Vagina (tissue), 2 donors: ENCODE results near the gene TMEM178B. TPM values are rescaled to one million over a fixed set of nuclear protein-coding genes. Genes with fewer than 3 reads are reported as not detected.

Source experiments
- DNase-seq, 2 donors: peaks; one replicate each; pipeline ENCODE4 v3.0.0-alpha.2; 2017; ENCODE audit errors: extremely low spot score in 2 of 2
- H3K27ac ChIP-seq: fragments of 200-600 bp; sonication (generic); one replicate; pipeline ENCODE4 v1.5.1; 2019
- H3K27me3 ChIP-seq: fragments of 200-600 bp; sonication (generic); one replicate; pipeline ENCODE4 v1.5.1; 2019
- H3K36me3 ChIP-seq, 2 donors: fragments of 200-600 bp; sonication (generic); one replicate each; pipeline ENCODE4 v1.5.1; 2017 to 2019
- H3K4me1 ChIP-seq: fragments of 200-600 bp; sonication (generic); one replicate; pipeline ENCODE4 v1.5.1; 2019
- H3K4me3 ChIP-seq, 2 donors: fragments of 200-600 bp; sonication (generic); 1 replicate in 1 of 2; 2 replicates in 1 of 2; pipeline ENCODE4 v1.5.1; 2016 to 2019
- H3K9me3 ChIP-seq: fragments of 200-600 bp; sonication (generic); one replicate; pipeline ENCODE4 v1.5.1; 2019
- POLR2A ChIP-seq, 2 donors: fragments of 450-650 bp; IDR thresholded peaks; one replicate each; pipeline ENCODE4 v1.6.1; 2017; ENCODE audit warnings: antibody characterized with exemption in 2 of 2, mild to moderate bottlenecking in 2 of 2, moderate library complexity in 2 of 2
- POLR2AphosphoS5 ChIP-seq, 2 donors: sonication (generic); formaldehyde crosslinking; IDR thresholded peaks; one replicate each; pipeline ENCODE4 v1.9.0; 2017; ENCODE audit warnings: antibody characterized with exemption in 2 of 2, mild to moderate bottlenecking in 2 of 2, low read depth in 1 of 2; ENCODE audit not compliant: insufficient read depth in 1 of 2
- intact Hi-C: fragments of 100-400 bp; cut with DNase I; formaldehyde crosslinking; loops from one replicate; pipeline ENCODE4 v1.15.1; 2023
- total RNA-seq: library from RNA; depleted of rRNA; stranded (reverse); fragments of >200 nt; gene quantifications from one replicate; pipeline ENCODE4 v1.2.3, GENCODE V29; 2016
- TF ChIP-seq, protein P1 (sequence below), 3 experiments: fragments of 450-650 bp in 2 of 3; fragments of 200-600 bp in 1 of 3; sonication (generic) in 1 of 3; IDR thresholded peaks; one replicate each; pipeline ENCODE4 v1.5.1; 2017 to 2019; ENCODE audit warnings: antibody characterized with exemption in 3 of 3, mild to moderate bottlenecking in 2 of 3, moderate library complexity in 2 of 3

The TMEM178B gene
- total RNA-seq, 1 donor from 2014 or later = 1.2 TPM

DNA sequence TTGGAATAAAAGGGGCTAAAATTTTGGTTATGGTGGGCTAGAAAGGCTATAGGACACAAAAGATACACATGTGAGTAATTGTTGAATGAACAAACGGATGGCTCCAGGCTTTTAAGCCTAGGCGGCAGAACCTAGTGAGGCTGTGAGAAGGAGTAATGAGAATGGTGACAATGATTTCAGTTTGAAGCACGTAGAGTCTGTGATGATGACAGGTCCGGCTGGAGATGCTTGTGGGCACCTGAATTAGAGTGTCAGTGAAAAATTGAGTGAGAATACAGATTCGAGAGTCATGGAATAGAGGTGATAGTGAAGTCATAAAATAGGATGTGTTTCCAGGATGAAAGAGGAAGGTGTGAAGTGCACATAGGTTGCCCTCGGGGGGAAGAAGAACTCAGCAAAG is 170.6 kb downstream of the TMEM178B start:
- Histone ChIP-seq H3K4me3 (no peak overlapping the region), H3K27me3 (no peaks in the 10 kb centered on the region), H3K27ac (no peak overlapping the region), H3K9me3 (no peaks in the 10 kb centered on the region), H3K36me3 (no peaks in the 10 kb centered on the region), H3K4me1 (no peaks in the 10 kb centered on the region)
- TF ChIP-seq POLR2AphosphoS5 (IDR thresholded peaks at IDR 0.05; ENCODE audit: insufficient read depth in 1 of 2, low read depth in 1 of 2) (no peak), POLR2A (IDR thresholded peaks at IDR 0.05) (no peak)
- TF ChIP-seq, protein P1, sequence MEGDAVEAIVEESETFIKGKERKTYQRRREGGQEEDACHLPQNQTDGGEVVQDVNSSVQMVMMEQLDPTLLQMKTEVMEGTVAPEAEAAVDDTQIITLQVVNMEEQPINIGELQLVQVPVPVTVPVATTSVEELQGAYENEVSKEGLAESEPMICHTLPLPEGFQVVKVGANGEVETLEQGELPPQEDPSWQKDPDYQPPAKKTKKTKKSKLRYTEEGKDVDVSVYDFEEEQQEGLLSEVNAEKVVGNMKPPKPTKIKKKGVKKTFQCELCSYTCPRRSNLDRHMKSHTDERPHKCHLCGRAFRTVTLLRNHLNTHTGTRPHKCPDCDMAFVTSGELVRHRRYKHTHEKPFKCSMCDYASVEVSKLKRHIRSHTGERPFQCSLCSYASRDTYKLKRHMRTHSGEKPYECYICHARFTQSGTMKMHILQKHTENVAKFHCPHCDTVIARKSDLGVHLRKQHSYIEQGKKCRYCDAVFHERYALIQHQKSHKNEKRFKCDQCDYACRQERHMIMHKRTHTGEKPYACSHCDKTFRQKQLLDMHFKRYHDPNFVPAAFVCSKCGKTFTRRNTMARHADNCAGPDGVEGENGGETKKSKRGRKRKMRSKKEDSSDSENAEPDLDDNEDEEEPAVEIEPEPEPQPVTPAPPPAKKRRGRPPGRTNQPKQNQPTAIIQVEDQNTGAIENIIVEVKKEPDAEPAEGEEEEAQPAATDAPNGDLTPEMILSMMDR (IDR thresholded peaks at IDR 0.05) = no peak
- DNase-seq = peak in 1 of 2 donors; percentile 13
- intact Hi-C loops = no loop called here

DNA sequence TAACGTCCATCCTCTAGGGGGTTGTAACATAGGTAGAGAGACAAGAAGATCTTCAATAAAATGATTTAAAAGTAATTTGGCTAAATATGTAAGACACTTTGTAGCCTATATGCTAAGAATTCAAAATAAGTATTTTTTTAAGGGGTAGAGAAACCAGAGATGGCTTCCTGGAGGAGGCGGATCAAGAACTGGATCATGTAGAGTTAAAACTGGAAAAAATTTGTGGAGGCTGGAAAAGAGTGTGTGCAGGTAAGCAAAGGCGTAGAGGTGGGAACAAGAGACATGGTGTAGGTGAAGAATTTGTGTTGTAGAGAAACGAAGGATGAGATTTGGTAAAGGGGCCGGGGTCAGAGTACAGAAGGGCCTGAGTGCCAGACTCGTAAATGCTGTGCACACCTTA is 172.6 kb downstream of the TMEM178B start:
- TF ChIP-seq, protein P1 (IDR thresholded peaks at IDR 0.05) = no peak
- no peak for TF ChIP-seq POLR2A (IDR thresholded peaks at IDR 0.05)
- no peak for TF ChIP-seq POLR2AphosphoS5 (IDR thresholded peaks at IDR 0.05; ENCODE audit: insufficient read depth in 1 of 2, low read depth in 1 of 2)
- Histone ChIP-seq H3K27me3 (no peaks in the 10 kb centered on the region), H3K4me3 (no peak overlapping the region), H3K27ac (no peak overlapping the region), H3K9me3 (no peaks in the 10 kb centered on the region), H3K4me1 (no peaks in the 10 kb centered on the region), H3K36me3 (no peaks in the 10 kb centered on the region)
- no peak for DNase-seq
- intact Hi-C loops = no loop called here

DNA sequence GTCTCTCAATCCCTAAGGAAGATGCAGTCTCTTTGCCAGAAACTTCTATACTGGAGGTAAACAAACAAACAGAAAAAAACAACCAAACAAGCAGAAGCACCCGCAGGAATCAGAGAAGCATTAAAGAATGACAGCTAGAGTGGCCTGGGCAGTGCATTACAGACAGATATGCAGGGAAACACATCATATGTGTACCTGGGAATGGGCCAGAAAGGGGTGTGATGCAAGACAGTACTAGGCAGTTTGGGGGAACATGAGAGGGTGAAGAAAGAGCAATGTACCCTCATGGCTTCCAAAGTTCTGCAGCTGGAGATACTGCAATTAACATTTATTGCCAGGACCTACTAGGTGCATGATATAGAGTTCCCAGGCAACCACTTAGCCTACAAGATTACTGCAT is 177.3 kb downstream of the TMEM178B start:
- Histone ChIP-seq H3K36me3 (no peaks in the 10 kb centered on the region), H3K27me3 (no peaks in the 10 kb centered on the region), H3K27ac (no peak overlapping the region), H3K9me3 (no peaks in the 10 kb centered on the region), H3K4me3 (no peak overlapping the region), H3K4me1 (no peaks in the 10 kb centered on the region)
- TF ChIP-seq POLR2A (IDR thresholded peaks at IDR 0.05) (no peak), POLR2AphosphoS5 (IDR thresholded peaks at IDR 0.05; ENCODE audit: insufficient read depth in 1 of 2, low read depth in 1 of 2) (no peak)
- TF ChIP-seq, protein P1 (IDR thresholded peaks at IDR 0.05) = no peak
- intact Hi-C loops = no loop called here
- DNase-seq = no peak

DNA sequence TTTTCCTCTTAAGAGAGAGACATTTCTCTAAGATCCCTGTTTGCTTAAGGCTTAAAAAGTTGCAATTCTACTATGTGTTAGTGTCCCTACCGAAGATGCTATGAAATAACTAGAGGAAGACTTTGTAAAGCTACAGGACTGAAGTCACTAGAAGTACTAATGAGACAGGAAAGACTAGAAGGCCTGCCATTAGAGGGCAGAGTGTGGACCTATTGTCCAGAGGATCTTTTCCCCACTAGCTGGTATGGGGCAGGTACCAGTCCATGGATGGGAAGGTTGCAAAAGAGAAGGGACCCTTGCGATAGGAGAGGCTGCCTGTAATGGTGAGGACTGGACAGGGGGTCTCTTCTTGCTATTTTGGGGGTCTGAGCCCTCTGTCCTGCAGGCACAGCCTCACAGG is 178.1 kb downstream of the TMEM178B start:
- TF ChIP-seq POLR2A (IDR thresholded peaks at IDR 0.05) (no peak), POLR2AphosphoS5 (IDR thresholded peaks at IDR 0.05; ENCODE audit: insufficient read depth in 1 of 2, low read depth in 1 of 2) (no peak)
- TF ChIP-seq, protein P1 (IDR thresholded peaks at IDR 0.05) = no peak
- Histone ChIP-seq H3K4me1 (no peaks in the 10 kb centered on the region), H3K27me3 (no peaks in the 10 kb centered on the region), H3K27ac (no peak overlapping the region), H3K36me3 (no peaks in the 10 kb centered on the region), H3K9me3 (no peaks in the 10 kb centered on the region), H3K4me3 (no peak overlapping the region)
- no peak for DNase-seq
- intact Hi-C loops = no loop called here

DNA sequence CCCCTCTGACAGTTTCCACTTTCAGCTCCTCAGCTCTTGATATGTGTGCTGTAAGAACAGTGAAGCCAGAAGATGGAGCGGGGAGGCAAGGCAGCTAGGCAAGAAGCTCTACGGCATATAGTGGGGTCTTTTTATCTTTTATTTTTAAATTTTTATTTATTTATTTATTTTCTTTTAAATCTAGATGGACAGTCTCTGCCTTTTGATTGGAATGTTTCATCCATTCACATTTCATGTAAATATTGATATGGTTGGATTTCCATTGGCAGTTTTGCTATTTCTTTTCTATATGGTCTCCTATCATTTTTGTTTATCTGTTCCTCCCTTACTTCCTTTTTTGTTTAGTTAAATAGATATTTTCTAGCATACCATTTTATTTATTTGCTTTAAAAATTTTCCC is 183.7 kb downstream of the TMEM178B start:
- Histone ChIP-seq H3K9me3 (no peaks in the 10 kb centered on the region), H3K4me1 (no peaks in the 10 kb centered on the region), H3K36me3 (no peaks in the 10 kb centered on the region), H3K4me3 (no peak overlapping the region), H3K27ac (no peak overlapping the region), H3K27me3 (no peaks in the 10 kb centered on the region)
- DNase-seq = no peak
- intact Hi-C loops = no loop called here
- TF ChIP-seq POLR2AphosphoS5 (IDR thresholded peaks at IDR 0.05; ENCODE audit: insufficient read depth in 1 of 2, low read depth in 1 of 2) (no peak), POLR2A (IDR thresholded peaks at IDR 0.05) (no peak)
- TF ChIP-seq, protein P1 (IDR thresholded peaks at IDR 0.05) = no peak
